AG04450 (cell line): ENCODE data around the gene ENTPD3. TPM values are rescaled to one million over a fixed set of nuclear protein-coding genes. Genes with fewer than 3 reads are reported as not detected.
A peak's percentile ranks its signal among the peaks of the same experiment; 100 is the strongest.

Experiments
- CTCF ChIA-PET: fragments of 300-600, 350-600 bp; formaldehyde crosslinking; extraction: SDS; loops from one replicate; lab custom pipeline; 2022; ENCODE audit warnings: antibody characterized with exemption, inconsistent platforms; lab: Charles Lee
- POLR2A ChIA-PET: fragments of 350-600 bp; formaldehyde crosslinking; extraction: SDS; loops from one replicate; lab custom pipeline; 2021; ENCODE audit warnings: antibody characterized with exemption, inconsistent platforms; lab: Yijun Ruan, JAX
- DNase-seq: peaks from one replicate; pipeline ENCODE4 v3.0.0-alpha.2; 2011; ENCODE audit warnings: low read depth, low spot score
- H3K27ac ChIP-seq: one replicate; pipeline ENCODE4 v1.5.1; 2012; ENCODE audit warnings: low read depth, low read length, control low read depth
- H3K27me3 ChIP-seq: one replicate; pipeline ENCODE4 v1.6.0; 2012; ENCODE audit warnings: low read length; ENCODE audit not compliant: control insufficient read depth, insufficient read depth
- H3K4me3 ChIP-seq: 2 replicates; pipeline ENCODE4 v1.5.1; 2011; ENCODE audit warnings: mild to moderate bottlenecking, low read depth, low read length, control low read depth
- H3K9me3 ChIP-seq: 2 replicates; pipeline ENCODE4 v1.5.1; 2012; ENCODE audit warnings: low read length; ENCODE audit not compliant: control insufficient read depth, insufficient read depth
- CTCF ChIP-seq: IDR thresholded peaks from 2 replicates; pipeline ENCODE4 v1.5.1; 2011; ENCODE audit warnings: low read depth, low read length, control low read depth, inconsistent platforms
- polyA plus RNA-seq: library from polyadenylated mRNA; depleted of rRNA; stranded (reverse); fragments of >200 nt; gene quantifications from 2 replicates; pipeline ENCODE4 v1.2.3, GENCODE V29; 2011

ENTPD3 gene
- polyA plus RNA-seq, 1 experiment = not detected

GRCh38 chr3:40386213-40386612 lies 771 bp upstream of the ENTPD3 start:
- ChIA-PET CTCF (no interaction called here), POLR2A (no interaction called here)
- no peak for DNase-seq
- H3K27me3 ChIP-seq = peaks cover 26% of the 10 kb centered on the region
- H3K4me3 ChIP-seq = no peak overlapping the region
- H3K9me3 ChIP-seq = no peaks in the 10 kb centered on the region; the same call in 1 of the 2 replicates
- TF ChIP-seq CTCF = no peak
- H3K27ac ChIP-seq = no peak overlapping the region

GRCh38 chr3:40387895-40388254 lies 891 bp downstream of the ENTPD3 start:
- peaks cover 26% of the 10 kb centered on the region for H3K27me3 ChIP-seq
- TF ChIP-seq CTCF = no peak
- no peak overlapping the region for H3K4me3 ChIP-seq
- H3K27ac ChIP-seq = no peak overlapping the region
- no peak for DNase-seq
- H3K9me3 ChIP-seq = no peaks in the 10 kb centered on the region; the same call in 1 of the 2 replicates
- ChIA-PET CTCF (no interaction called here), POLR2A (no interaction called here)

- ChIA-PET POLR2A (no interaction called here), CTCF (no interaction called here)
- no peak overlapping the region for H3K27ac ChIP-seq
- no peak overlapping the region for H3K4me3 ChIP-seq
- no peak for DNase-seq
- peaks cover 6% of the 10 kb centered on the region for H3K27me3 ChIP-seq
- TF ChIP-seq CTCF = 0 out of 2 replicates have a peak, but pooled peaks have one; percentile 3
- H3K9me3 ChIP-seq = no peaks in the 10 kb centered on the region
Observed at GRCh38 chr3:40396406-40396805, 9.4 kb downstream of the ENTPD3 start.

- CTCF ChIA-PET = no interaction called here
- POLR2A ChIA-PET = no interaction called here
Observed at GRCh38 chr3:40397129-40397528, 10.1 kb downstream of the ENTPD3 start.

GRCh38 chr3:40397912-40398311 lies 10.9 kb downstream of the ENTPD3 start:
- ChIA-PET POLR2A (no interaction called here), CTCF (no interaction called here)
- peaks cover 6% of the 10 kb centered on the region for H3K27me3 ChIP-seq
- no peak overlapping the region for H3K4me3 ChIP-seq
- no peak overlapping the region for H3K27ac ChIP-seq
- DNase-seq = no peak
- H3K9me3 ChIP-seq = no peaks in the 10 kb centered on the region
- no peak for TF ChIP-seq CTCF

More at GRCh38 chr3:40397129-40397528, 10.1 kb downstream of the ENTPD3 start:
- no peak for TF ChIP-seq CTCF
- Histone ChIP-seq H3K27ac (no peak overlapping the region), H3K27me3 (peaks cover 6% of the 10 kb centered on the region), H3K9me3 (no peaks in the 10 kb centered on the region), H3K4me3 (no peak overlapping the region)
- DNase-seq = no peak
